ENCODE results near the gene TIMD4. TPM values are rescaled to one million over a fixed set of nuclear protein-coding genes. Genes with fewer than 3 reads are reported as not detected.
"Not testable (repeated sequence)": the region's sequence is repeated elsewhere in the genome, so short reads cannot be mapped to it uniquely, and the experiment has no call there.

TIMD4 gene
- total RNA-seq, 1 donor from 2014 or later: not detected

DNA sequence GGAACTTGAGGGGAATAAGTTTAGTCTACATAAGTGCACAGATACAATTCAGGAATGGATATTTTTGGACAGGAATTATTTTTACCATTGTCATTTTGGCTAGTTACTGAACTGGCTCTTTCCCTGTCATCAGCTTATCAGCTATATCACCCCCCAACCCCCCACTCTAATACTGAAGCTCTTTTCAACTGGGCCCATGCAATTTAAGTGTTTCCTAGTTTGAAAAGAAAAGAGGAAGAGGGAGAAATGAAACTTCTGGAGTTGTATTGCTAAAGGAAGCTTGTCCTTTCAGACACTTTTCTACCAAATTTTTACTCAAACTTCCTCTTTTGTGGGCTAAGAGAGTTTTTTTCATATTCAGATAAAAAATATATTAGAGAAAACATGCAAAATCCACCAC lies 18.5 kb upstream of the TIMD4 start:
- Mint-ChIP-seq H3K4me3 (ENCODE audit: unreplicated experiment) (no peak overlapping the region), H3K4me1 (ENCODE audit: low read depth, unreplicated experiment) (no peaks in the 10 kb centered on the region), H3K9me3 (ENCODE audit: unreplicated experiment) (peaks cover 1% of the 10 kb centered on the region), H3K36me3 (ENCODE audit: unreplicated experiment) (no peaks in the 10 kb centered on the region), H3K27me3 (ENCODE audit: unreplicated experiment) (no peaks in the 10 kb centered on the region), H3K27ac (ENCODE audit: unreplicated experiment) (no peak overlapping the region)
- no peak for TF ChIP-seq CTCF (IDR thresholded peaks at IDR 0.05; ENCODE audit: partially characterized antibody, unreplicated experiment)
- no peak for DNase-seq

GRCh38 chr5:156974328-156974727 lies 11.3 kb upstream of the TIMD4 start:
- no peak for DNase-seq
- H3K27ac Mint-ChIP-seq (ENCODE audit: unreplicated experiment): no peak overlapping the region
- no peaks in the 10 kb centered on the region for H3K4me1 Mint-ChIP-seq (ENCODE audit: low read depth, unreplicated experiment)
- H3K4me3 Mint-ChIP-seq (ENCODE audit: unreplicated experiment): no peak overlapping the region
- H3K27me3 Mint-ChIP-seq (ENCODE audit: unreplicated experiment): no peaks in the 10 kb centered on the region
- no peak for TF ChIP-seq CTCF (IDR thresholded peaks at IDR 0.05; ENCODE audit: partially characterized antibody, unreplicated experiment)
- H3K9me3 Mint-ChIP-seq (ENCODE audit: unreplicated experiment): peaks cover 1% of the 10 kb centered on the region
- H3K36me3 Mint-ChIP-seq (ENCODE audit: unreplicated experiment): no peaks in the 10 kb centered on the region

GRCh38 chr5:156971848-156972525 lies 9.0 kb upstream of the TIMD4 start:
- Mint-ChIP-seq H3K27me3 (ENCODE audit: unreplicated experiment) (no peaks in the 10 kb centered on the region), H3K9me3 (ENCODE audit: unreplicated experiment) (no peaks in the 10 kb centered on the region), H3K27ac (ENCODE audit: unreplicated experiment) (no peak overlapping the region), H3K36me3 (ENCODE audit: unreplicated experiment) (no peaks in the 10 kb centered on the region), H3K4me3 (ENCODE audit: unreplicated experiment) (no peak overlapping the region), H3K4me1 (ENCODE audit: low read depth, unreplicated experiment) (no peaks in the 10 kb centered on the region)
- no peak for DNase-seq
- no peak for TF ChIP-seq CTCF (IDR thresholded peaks at IDR 0.05; ENCODE audit: partially characterized antibody, unreplicated experiment)

GRCh38 chr5:156971415-156971814 lies 8.4 kb upstream of the TIMD4 start:
- Mint-ChIP-seq H3K9me3 (ENCODE audit: unreplicated experiment) (no peaks in the 10 kb centered on the region), H3K4me1 (ENCODE audit: low read depth, unreplicated experiment) (no peaks in the 10 kb centered on the region), H3K27me3 (ENCODE audit: unreplicated experiment) (no peaks in the 10 kb centered on the region)

GRCh38 chr5:156967386-156967785 lies 4.4 kb upstream of the TIMD4 start:
- not testable (repeated sequence) for H3K9me3 Mint-ChIP-seq (ENCODE audit: unreplicated experiment); H3K36me3 Mint-ChIP-seq (ENCODE audit: unreplicated experiment); H3K4me3 Mint-ChIP-seq (ENCODE audit: unreplicated experiment); DNase-seq; H3K27ac Mint-ChIP-seq (ENCODE audit: unreplicated experiment); H3K4me1 Mint-ChIP-seq (ENCODE audit: low read depth, unreplicated experiment); H3K27me3 Mint-ChIP-seq (ENCODE audit: unreplicated experiment)

More at GRCh38 chr5:156971415-156971814, 8.4 kb upstream of the TIMD4 start:
- DNase-seq: no peak
- no peak for TF ChIP-seq CTCF (IDR thresholded peaks at IDR 0.05; ENCODE audit: partially characterized antibody, unreplicated experiment)
- H3K27ac Mint-ChIP-seq (ENCODE audit: unreplicated experiment): no peak overlapping the region
- H3K4me3 Mint-ChIP-seq (ENCODE audit: unreplicated experiment): no peak overlapping the region
- no peaks in the 10 kb centered on the region for H3K36me3 Mint-ChIP-seq (ENCODE audit: unreplicated experiment)
